GM18498 (cell line): ENCODE data around the gene ABT1.

ENCODE experiments used
- ATAC-seq: cut with Tn5 transposase; IDR thresholded peaks from one replicate; pipeline ENCODE4 v1.9.1; 2021; ENCODE audit warnings: mild to moderate bottlenecking, moderate library complexity; ENCODE audit not compliant: unreplicated experiment

Gene ABT1

DNA sequence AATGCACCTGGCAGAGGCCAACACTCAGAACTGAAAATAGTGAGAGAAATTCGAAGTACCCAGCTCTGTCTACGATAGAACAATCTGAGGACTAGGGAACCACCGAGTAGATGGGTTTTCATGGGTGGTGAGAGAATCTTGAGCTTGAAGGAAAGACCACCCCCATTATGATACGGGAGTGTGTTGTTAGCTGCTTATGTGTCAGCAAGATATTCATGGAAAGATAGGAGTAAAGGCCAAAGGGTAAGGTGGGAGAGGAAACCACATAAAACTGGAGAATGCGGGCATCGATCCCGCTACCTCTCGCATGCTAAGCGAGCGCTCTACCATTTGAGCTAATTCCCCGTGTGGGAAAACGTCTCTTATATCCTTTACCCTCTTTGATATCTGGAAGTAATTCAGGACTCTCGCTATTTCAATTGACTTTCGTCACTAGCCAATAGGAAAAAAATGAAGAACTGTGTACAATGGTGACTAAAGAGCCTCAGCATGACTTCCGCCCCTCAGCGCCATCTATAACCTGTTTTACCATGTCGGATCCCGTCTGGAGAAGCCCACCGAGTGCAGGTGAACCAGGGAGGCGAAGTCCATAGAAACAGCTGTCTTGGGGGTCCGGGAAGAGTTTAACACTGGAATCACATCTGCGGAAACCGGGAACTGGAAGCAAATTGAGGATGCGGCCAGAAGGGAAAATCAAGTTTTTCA lies 25.0 kb upstream of the ABT1 start:
- ATAC-seq = no peak

DNA sequence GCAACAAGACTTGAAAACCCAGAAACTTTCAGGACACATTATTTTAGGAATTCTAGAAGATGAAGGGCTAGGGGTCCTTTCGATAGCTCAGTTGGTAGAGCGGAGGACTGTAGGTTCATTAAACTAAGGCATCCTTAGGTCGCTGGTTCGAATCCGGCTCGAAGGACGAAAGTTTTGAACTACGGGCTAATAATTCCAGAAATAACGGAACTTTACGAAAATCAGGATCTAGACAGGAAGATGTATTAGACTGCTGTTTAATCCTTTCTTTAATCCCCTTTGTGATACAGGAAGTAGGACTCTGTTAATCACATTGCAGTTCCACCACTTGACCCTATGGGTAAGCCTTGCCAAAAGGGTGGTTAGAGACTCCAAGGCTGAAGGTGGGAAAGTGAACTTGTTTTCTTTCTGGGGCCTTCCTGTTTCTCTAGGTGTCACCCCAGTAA lies 21.2 kb upstream of the ABT1 start:
- no peak for ATAC-seq

DNA sequence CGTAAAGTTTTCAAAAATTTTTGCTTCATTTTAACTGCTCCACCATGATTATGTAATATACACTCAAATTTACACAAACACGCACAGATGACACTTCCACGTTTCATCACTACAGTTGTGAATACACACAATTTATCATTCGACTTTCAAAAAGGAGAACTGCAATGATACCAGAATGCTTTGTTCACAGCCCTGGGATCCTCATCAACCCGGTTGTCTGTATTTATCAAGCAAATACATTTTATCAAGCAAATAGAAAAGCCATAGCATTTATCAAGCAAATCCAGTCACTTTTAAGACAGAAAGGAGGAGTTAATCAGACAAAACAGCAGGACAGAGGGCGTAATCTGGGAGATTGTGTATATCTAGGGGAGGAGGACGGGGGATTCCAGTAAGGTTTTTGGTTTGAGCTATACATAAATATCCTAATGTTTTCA lies 20.3 kb upstream of the ABT1 start:
- no peak for ATAC-seq

DNA sequence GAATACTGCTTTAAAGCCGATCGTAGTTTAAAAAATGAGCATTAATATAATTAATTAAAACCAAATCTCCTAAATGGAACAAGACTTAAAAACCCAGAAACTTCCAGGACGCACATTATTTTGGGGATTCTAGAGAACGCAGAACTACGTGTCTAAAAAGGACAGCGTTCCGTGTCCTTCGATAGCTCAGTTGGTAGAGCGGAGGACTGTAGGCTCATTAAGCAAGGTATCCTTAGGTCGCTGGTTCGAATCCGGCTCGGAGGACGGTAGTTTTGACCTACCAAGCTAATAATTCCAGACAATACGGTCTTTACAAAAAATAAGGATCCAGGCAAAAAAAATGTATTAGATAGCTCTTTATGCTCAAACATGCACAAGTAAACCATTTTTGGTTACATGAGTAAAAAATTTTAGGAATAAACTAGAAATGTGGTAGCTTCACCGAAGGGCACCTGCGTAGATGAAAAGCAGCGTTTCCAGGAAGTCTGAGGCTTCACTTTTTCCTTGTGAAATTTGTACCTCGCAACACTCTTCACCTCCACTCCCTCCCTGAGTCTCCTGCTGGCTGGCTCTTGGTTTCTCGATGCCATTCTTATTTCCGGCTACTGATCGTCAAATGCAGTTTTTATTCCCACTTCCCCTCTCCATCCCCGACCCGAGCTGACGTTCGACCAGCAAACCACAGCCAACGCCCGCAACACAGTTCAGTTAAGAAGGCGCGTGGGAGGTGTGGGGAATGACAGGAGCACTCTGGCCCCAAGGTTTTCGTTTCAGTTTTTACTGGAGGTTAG lies 19.6 kb upstream of the ABT1 start:
- no peak for ATAC-seq

DNA sequence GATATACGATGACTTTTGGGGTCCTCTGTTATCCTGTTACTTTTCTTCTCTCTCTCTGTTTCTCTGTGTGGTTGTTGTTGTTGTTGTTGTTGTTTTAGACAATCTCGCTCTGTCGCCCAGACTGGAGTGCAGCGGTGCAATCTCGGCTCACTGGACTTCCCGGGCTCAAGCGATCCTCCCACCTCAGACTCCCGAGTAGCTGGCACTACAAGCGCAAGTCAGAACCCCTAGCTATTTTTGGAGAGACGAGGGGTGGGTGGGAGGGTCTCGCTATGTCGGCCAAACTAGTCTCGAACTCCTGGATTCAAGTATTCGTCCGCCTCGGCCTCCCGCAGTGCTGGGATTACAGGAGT lies 19.1 kb upstream of the ABT1 start:
- no peak for ATAC-seq

DNA sequence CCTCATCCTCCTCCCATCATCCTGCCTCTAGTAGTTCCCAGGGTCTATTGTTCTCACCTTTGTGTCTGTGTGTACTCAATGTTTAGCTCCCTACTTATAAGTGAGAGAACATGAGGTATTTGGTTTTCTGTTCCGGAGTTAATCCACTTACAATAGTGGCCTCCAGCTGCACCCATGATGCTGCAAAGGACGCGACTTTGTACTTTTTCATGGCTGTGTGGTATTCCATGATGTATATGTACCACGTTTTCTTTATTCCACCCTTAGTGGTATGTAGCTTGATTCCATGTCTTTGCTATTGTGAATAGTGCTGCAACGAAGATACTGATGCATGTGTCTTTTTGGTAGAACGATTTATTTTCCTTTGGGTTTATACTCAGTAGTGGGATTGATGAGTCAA lies 18.5 kb upstream of the ABT1 start:
- ATAC-seq = no peak

DNA sequence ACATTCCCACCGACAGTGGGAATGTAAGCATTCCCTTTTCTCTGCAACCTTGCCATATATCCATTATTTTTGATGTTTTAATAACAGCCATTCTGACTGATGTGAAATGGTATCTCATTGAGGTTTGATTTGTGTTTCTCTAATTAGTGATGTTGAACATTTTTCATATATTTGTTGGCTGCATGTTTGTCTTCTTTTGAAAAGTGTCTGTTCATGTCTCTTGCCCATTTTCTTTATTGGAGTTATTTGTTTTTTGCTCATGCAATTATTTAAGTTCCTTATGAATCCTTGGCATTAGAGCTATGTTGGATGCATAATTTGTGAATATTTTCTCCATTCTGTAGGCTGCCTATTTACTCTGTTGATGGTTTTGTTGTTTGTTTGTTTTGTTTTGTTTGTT lies 18.0 kb upstream of the ABT1 start:
- no peak for ATAC-seq

DNA sequence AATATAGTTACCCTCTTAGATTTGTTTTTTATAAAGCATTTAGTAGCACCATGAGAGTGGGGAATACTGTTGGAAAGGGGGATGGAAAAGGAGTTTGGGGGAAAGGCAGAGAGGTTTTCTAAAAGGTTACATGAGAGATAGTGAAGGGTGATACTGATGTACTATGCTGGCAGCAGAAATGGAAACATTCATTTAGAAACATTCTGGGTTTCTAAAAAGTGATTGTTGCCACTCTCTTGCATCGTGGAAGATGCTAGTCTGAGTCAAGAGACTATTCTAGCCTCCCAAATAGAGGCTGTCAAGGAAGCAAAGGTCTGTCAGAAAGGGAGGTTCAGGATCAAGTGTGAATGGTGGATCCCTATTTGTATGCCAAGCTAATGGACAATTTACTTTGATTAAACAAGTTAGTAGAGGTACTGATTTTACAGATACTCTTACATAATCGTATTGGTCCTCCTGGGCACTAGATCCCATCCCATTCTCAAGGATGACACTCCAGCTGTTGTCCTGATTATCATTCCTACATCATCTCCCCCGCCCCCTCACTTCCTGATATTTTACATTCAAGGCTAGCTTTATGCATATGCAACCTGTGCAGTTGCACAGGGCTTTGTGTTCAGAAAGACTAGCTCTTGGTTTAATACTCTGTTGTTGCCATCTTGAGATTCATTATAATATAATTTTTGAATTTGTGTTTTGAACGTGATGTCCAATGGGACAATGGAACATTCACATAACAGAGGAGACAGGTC lies 15.4 kb upstream of the ABT1 start:
- ATAC-seq = no peak

DNA sequence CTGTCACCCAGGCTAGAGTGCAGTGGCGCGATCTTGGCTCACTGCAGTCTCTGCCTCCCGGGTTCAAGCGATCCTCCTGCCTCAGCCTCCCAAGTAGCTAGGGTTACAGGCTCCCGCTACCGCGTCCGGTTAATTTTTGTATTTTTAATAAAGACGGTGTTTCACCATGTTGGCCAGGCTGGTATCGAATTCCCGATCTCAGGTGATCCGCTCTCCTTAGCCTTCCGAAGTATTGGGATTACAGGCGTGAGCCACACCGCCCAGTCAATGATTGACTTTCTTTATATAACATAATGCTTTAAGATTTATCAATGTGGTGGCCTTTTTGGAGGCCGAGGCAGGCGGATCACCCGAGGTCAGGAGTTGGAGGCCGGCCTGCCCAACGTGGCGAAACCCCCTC lies 7.8 kb upstream of the ABT1 start:
- no peak for ATAC-seq

DNA sequence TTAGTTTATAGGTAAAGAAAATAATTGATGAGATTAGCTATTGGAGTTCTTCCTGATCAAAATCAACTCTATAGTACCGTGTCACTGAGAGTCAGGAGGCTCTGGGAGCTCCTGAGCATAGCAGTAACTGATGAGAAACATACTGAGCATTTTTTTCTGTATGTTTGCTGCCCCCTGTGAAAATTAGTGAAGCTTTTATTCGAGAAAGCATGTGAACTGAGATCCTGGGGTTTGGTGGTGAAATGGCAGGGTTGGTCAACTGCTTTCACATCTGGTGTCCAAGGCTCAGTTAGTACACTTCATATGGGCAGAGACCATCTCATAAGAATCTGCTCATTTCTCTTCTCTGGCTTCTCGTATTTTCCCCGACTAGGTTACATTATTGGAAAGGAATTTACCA lies 4.1 kb upstream of the ABT1 start:
- no peak for ATAC-seq

DNA sequence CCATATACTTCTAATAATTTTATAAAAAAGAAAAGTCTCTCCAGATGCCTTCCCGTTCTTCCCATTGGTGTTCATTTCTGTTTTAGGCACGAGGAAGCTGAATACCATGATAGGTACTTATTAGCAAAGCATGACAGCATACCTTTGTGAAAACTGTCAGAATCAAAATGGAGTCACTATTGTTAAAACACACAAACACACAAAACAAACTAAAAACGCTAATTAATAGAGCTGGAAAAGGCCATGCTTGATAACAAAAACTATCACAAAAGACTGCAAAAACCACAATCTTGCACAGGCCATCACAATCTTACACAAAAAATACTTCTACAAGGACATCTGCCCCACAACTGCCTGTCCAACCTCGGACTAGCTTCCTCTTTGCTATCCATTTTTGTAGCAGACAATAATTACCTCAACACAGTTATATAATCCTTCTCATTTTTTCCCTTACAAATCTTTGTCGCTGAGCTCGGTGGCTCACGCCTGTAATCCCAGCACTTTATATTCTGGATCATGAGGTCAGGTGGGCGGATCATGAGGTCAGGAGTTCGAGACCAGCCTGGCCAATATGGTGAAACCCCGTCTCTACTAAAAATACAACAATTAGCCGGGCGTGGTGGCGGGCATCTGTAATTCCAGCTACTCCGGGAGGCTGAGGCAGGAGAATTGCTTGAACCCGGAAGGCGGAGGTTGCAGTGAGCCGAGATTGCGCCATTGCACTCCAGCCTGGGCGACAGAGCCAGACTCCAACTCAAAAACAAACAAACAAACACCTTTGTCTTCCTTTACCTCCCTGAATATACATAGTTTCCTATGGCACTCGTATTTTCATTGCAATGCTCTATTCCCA lies 3.2 kb upstream of the ABT1 start:
- no peak for ATAC-seq

DNA sequence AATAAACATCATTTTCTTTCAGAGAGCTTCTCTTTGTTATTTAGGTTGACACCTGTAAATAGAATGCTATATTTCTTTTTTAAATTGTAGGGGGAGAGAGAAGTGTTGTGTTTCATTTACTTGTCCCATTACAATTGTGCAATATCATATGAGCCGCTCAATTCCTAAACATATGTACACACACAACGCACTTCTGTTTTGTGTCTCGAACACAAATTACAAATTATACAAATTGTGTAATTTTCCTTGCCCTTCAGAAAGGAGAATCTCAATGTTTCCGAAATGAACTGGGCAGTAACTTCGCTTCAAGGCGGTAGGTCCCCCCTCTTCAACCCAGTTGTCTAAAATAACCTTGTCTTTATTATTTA lies 2.6 kb upstream of the ABT1 start:
- no peak for ATAC-seq

DNA sequence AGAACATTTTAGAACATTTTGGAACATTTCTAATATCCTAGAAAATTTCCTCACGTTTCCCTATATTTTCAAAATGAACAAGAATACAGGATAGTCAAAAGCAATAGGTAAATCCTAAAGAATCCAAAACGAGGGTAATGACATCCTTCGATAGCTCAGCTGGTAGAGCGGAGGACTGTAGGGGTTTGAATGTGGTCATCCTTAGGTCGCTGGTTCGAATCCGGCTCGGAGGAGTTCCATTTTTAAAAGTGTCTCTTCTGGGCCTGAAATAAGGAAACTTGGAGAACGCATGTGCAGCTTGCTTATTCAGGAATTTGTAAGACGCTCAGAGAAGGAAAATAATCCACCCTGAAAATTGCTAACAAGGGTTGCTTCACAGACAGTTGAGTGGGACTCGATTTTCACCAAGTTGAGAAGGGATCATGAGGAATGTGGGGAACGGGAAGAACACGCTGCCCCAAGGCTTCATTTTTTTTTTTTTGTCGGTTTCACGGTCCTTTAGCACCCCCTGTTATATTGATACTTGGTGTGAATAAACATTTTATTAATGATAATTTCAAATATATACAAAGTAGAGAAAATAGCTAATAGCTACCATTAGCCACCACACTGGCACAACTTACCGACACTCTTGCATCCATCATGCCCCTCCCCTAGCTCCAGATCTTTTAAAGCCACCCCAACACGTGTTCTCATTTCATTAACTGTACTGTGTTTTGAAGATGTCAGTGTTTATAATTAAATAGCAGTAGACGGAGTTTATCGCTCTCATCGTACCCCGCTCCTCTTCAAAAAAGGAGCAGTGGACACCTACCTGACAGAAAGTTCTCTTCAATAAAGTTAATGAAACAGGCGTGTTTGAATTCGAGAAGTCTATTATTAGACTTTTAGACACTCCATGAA lies 1.8 kb upstream of the ABT1 start:
- no peak for ATAC-seq

DNA sequence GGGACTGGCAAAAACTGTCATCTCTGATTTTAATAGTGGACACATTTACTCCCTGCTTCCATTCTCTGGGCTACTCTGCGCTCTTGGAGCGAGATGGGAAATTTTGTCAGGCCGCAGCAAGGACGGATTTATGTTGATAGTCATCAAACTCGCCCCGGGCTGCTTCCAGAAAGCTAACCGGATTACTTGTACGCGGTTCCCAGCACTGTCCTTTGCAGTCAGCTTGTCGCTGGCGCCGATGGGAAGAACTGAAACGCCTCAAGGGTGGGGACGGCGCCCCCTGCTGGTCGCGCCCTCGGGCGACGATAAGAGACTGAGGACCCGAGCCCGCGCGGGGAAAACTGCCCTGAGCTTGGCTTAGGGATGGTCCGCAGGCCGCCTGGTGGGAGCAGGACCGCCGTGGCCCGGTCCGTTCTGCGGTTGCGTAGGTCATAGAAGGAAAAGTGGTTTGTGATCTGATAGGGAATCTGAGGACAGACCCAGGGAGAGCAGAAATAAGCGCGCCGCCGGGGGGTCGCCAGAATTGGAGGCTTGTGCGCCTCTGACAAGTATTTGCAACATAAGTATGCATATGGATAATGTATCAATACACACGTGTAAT lies 984 bp upstream of the ABT1 start:
- ATAC-seq = peak; percentile 53

DNA sequence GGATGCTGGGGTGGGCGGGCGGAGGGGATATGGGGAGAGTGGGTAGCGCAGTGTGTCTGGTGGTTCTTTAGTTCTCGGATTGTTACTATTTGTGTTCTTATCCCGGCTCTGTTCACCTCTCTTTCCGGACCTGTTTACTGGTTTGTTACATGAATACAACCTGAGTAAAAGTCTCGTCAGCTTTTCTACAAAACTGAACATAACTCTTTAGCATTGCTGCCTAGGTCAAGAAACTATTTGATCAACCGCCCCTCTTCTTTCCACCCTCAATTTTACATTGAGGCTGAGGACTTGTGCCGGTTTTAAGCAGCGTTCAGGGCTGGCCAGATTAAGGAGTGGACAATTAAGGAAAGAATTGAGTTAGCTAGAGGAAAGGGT lies 625 bp downstream of the ABT1 start:
- no peak for ATAC-seq

DNA sequence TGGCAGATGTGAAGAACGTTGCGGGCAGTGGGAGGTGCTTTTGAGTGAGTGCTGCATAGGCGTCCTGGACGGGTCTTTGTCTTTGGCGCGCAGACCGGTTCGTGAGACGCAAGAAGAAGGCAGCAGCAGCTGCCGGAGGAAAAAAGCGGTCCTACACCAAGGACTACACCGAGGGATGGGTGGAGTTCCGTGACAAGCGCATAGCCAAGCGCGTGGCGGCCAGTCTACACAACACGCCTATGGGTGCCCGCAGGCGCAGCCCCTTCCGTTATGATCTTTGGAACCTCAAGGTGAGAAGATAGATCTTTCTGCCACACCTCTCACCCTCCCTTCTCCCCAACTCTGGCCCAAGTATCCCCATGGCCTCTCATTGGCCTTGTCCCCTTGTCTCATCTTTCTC lies 1.1 kb downstream of the ABT1 start:
- ATAC-seq = no peak

DNA sequence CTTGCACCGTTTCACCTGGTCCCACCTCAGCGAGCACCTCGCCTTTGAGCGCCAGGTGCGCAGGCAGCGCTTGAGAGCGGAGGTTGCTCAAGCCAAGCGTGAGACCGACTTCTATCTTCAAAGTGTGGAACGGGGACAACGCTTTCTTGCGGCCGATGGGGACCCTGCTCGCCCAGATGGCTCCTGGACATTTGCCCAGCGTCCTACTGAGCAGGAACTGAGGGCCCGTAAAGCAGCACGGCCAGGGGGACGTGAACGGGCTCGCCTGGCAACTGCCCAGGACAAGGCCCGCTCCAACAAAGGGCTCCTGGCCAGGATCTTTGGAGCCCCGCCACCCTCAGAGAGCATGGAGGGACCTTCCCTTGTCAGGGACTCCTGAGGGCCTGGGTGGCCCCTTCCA lies 1.5 kb downstream of the ABT1 start:
- ATAC-seq = no peak

DNA sequence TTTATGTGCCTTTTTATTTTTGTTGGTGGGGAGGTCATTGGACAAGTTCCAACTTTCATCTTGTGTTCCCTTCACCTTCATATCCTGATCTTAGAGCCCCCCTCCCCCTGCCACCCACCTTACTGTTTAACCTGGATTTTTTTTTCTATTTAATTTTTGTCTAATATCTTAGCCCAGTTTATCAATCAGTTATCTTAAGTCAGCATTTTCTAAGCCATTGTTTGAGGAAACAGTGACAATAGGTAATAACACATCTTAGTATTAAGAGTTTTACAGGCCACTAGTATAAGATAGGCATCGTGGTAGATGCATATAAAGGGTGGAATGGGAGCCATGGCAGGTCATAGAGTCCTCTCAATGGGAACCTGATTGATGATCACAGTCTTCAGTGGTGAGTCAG lies 2.4 kb downstream of the ABT1 start:
- no peak for ATAC-seq

DNA sequence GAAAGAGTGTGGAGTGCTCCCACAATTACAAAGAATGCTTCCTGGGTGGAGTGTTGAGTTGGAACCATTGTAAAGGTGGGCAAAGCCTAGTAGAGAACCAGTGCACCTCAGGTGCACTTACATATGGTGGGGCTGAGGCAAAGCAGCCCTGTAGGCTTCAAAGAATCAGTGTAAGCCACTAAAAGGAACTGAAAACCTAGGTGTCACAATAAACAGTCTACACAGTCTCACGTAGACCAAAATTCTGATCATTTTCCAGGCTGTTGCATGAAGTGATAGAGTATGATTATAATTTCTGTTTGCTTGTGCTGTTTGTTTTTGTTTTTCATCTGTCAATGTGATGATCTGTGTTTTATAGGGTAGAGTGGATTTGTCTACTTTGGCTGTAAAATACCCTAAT lies 2.8 kb downstream of the ABT1 start:
- ATAC-seq = no peak

DNA sequence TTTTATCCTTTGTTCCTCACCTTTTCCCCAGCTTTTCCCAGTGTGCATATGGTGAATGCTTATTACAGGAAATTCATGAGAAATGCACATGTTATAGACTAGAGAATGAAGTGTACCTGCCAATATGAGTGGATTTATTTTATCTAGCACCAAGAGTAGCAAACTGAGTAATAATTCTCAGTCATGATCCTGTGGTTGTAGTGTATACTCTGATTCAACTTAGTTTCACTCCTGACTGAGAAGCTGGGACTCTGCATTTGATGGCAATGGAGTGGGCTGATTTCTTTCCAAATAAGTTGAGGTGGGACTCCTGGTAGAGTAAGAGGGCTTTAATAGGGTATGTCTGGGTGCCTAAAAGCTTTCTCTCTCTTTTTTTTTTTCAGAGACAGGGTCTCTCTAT lies 4.0 kb downstream of the ABT1 start:
- ATAC-seq = no peak
